WTC11 (cell line): ENCODE data around the gene IQCK.

Source experiments
- FOXP1 ChIP-seq: sonication (generic); formaldehyde crosslinking; IDR thresholded peaks from 2 replicates; pipeline ENCODE4 v1.8.0; 2022; ENCODE audit warnings: missing genetic modification reagents, mild to moderate bottlenecking, moderate library complexity, borderline replicate concordance
- TP53 ChIP-seq: sonication (generic); formaldehyde crosslinking; IDR thresholded peaks from 2 replicates; pipeline ENCODE4 v1.8.1; 2023; ENCODE audit warnings: mild to moderate bottlenecking, missing genetic modification reagents
- TF ChIP-seq, protein P1 (sequence below): sonication (generic); formaldehyde crosslinking; IDR thresholded peaks from 2 replicates; pipeline ENCODE4 v1.8.1; 2023; ENCODE audit warnings: mild to moderate bottlenecking, missing genetic modification reagents, borderline replicate concordance
- TF ChIP-seq, protein P2 (sequence below): sonication (generic); formaldehyde crosslinking; IDR thresholded peaks from 2 replicates; pipeline ENCODE4 v1.8.1; 2023; ENCODE audit warnings: mild to moderate bottlenecking, missing genetic modification reagents, moderate library complexity
- TF ChIP-seq, protein P3 (sequence below): sonication (generic); formaldehyde crosslinking; IDR thresholded peaks from 2 replicates; pipeline ENCODE4 v1.8.1; 2022; ENCODE audit warnings: missing genetic modification reagents, borderline replicate concordance
- TF ChIP-seq, protein P4 (sequence below): fragments of 200-600 bp; IDR thresholded peaks from 2 replicates; pipeline ENCODE4 v1.8.0; 2022; ENCODE audit warnings: antibody characterized with exemption
- TF ChIP-seq, protein P5 (sequence below): sonication (generic); formaldehyde crosslinking; IDR thresholded peaks from 2 replicates; pipeline ENCODE4 v1.8.1; 2022; ENCODE audit warnings: low read depth, missing genetic modification reagents, borderline replicate concordance
- TF ChIP-seq, protein P6 (sequence below): sonication (generic); formaldehyde crosslinking; IDR thresholded peaks from 2 replicates; pipeline ENCODE4 v1.8.1; 2022; ENCODE audit warnings: mild to moderate bottlenecking, moderate library complexity, missing genetic modification reagents
- TF ChIP-seq, protein P7 (sequence below): fragments of 250-450 bp; sonication (Bioruptor Pico); IDR thresholded peaks from 2 replicates; pipeline ENCODE4 v1.8.0; 2021; ENCODE audit warnings: mild to moderate bottlenecking

DNA sequence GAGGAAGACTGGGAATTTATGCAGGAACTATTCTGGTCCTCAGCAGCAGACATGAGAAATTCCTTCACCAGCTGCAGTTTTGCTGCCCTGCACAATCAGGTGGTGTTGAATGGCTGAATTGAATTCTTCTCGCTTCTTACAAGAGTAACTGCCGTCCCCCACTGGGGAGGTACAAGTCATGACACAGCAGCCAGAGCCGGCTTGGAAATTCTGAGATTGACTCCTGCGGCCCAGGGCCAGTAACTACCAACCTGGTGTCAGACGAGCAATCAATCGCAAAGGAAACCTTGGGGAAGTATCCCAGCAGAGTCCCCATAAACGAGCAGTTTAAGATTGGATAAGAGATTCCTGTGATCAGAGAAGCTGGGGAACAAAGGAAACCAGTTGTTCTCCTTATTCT is 30.8 kb upstream of the IQCK start:
- TF ChIP-seq, protein P1, sequence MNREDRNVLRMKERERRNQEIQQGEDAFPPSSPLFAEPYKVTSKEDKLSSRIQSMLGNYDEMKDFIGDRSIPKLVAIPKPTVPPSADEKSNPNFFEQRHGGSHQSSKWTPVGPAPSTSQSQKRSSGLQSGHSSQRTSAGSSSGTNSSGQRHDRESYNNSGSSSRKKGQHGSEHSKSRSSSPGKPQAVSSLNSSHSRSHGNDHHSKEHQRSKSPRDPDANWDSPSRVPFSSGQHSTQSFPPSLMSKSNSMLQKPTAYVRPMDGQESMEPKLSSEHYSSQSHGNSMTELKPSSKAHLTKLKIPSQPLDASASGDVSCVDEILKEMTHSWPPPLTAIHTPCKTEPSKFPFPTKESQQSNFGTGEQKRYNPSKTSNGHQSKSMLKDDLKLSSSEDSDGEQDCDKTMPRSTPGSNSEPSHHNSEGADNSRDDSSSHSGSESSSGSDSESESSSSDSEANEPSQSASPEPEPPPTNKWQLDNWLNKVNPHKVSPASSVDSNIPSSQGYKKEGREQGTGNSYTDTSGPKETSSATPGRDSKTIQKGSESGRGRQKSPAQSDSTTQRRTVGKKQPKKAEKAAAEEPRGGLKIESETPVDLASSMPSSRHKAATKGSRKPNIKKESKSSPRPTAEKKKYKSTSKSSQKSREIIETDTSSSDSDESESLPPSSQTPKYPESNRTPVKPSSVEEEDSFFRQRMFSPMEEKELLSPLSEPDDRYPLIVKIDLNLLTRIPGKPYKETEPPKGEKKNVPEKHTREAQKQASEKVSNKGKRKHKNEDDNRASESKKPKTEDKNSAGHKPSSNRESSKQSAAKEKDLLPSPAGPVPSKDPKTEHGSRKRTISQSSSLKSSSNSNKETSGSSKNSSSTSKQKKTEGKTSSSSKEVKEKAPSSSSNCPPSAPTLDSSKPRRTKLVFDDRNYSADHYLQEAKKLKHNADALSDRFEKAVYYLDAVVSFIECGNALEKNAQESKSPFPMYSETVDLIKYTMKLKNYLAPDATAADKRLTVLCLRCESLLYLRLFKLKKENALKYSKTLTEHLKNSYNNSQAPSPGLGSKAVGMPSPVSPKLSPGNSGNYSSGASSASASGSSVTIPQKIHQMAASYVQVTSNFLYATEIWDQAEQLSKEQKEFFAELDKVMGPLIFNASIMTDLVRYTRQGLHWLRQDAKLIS (CRISPR knock-in tag): no peak
- TF ChIP-seq, protein P2, sequence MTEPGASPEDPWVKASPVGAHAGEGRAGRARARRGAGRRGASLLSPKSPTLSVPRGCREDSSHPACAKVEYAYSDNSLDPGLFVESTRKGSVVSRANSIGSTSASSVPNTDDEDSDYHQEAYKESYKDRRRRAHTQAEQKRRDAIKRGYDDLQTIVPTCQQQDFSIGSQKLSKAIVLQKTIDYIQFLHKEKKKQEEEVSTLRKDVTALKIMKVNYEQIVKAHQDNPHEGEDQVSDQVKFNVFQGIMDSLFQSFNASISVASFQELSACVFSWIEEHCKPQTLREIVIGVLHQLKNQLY: no peak
- TF ChIP-seq, protein P3, sequence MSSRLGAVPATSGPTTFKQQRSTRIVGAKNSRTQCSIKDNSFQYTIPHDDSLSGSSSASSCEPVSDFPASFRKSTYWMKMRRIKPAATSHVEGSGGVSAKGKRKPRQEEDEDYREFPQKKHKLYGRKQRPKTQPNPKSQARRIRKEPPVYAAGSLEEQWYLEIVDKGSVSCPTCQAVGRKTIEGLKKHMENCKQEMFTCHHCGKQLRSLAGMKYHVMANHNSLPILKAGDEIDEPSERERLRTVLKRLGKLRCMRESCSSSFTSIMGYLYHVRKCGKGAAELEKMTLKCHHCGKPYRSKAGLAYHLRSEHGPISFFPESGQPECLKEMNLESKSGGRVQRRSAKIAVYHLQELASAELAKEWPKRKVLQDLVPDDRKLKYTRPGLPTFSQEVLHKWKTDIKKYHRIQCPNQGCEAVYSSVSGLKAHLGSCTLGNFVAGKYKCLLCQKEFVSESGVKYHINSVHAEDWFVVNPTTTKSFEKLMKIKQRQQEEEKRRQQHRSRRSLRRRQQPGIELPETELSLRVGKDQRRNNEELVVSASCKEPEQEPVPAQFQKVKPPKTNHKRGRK (CRISPR knock-in tag): no peak
- no peak for TF ChIP-seq FOXP1 (CRISPR knock-in tag)
- TF ChIP-seq, protein P4, sequence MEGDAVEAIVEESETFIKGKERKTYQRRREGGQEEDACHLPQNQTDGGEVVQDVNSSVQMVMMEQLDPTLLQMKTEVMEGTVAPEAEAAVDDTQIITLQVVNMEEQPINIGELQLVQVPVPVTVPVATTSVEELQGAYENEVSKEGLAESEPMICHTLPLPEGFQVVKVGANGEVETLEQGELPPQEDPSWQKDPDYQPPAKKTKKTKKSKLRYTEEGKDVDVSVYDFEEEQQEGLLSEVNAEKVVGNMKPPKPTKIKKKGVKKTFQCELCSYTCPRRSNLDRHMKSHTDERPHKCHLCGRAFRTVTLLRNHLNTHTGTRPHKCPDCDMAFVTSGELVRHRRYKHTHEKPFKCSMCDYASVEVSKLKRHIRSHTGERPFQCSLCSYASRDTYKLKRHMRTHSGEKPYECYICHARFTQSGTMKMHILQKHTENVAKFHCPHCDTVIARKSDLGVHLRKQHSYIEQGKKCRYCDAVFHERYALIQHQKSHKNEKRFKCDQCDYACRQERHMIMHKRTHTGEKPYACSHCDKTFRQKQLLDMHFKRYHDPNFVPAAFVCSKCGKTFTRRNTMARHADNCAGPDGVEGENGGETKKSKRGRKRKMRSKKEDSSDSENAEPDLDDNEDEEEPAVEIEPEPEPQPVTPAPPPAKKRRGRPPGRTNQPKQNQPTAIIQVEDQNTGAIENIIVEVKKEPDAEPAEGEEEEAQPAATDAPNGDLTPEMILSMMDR: no peak
- TF ChIP-seq, protein P5, sequence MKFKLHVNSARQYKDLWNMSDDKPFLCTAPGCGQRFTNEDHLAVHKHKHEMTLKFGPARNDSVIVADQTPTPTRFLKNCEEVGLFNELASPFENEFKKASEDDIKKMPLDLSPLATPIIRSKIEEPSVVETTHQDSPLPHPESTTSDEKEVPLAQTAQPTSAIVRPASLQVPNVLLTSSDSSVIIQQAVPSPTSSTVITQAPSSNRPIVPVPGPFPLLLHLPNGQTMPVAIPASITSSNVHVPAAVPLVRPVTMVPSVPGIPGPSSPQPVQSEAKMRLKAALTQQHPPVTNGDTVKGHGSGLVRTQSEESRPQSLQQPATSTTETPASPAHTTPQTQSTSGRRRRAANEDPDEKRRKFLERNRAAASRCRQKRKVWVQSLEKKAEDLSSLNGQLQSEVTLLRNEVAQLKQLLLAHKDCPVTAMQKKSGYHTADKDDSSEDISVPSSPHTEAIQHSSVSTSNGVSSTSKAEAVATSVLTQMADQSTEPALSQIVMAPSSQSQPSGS (CRISPR knock-in tag): no peak
- TF ChIP-seq TP53 (CRISPR knock-in tag): no peak
- TF ChIP-seq, protein P6, sequence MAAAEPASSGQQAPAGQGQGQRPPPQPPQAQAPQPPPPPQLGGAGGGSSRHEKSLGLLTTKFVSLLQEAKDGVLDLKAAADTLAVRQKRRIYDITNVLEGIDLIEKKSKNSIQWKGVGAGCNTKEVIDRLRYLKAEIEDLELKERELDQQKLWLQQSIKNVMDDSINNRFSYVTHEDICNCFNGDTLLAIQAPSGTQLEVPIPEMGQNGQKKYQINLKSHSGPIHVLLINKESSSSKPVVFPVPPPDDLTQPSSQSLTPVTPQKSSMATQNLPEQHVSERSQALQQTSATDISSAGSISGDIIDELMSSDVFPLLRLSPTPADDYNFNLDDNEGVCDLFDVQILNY: no peak
- TF ChIP-seq, protein P7, sequence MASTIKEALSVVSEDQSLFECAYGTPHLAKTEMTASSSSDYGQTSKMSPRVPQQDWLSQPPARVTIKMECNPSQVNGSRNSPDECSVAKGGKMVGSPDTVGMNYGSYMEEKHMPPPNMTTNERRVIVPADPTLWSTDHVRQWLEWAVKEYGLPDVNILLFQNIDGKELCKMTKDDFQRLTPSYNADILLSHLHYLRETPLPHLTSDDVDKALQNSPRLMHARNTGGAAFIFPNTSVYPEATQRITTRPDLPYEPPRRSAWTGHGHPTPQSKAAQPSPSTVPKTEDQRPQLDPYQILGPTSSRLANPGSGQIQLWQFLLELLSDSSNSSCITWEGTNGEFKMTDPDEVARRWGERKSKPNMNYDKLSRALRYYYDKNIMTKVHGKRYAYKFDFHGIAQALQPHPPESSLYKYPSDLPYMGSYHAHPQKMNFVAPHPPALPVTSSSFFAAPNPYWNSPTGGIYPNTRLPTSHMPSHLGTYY (CRISPR knock-in tag): no peak
